HepG2 (cell line): Measurements from ENCODE around the gene SIK2. TPM values are rescaled to one million over a fixed set of nuclear protein-coding genes. Genes with fewer than 3 reads are reported as not detected.

ENCODE experiments used
- ARNTL ChIP-seq: sonication (generic); formaldehyde crosslinking; IDR thresholded peaks from 2 replicates; pipeline ENCODE4 v1.4.0; 2020; ENCODE audit warnings: mild to moderate bottlenecking, missing genetic modification reagents
- MTA3 ChIP-seq: sonication (generic); formaldehyde crosslinking; IDR thresholded peaks from 2 replicates; pipeline ENCODE4 v1.4.0; 2020; ENCODE audit warnings: missing genetic modification reagents
- MTF2 ChIP-seq: sonication (generic); formaldehyde crosslinking; IDR thresholded peaks from 2 replicates; pipeline ENCODE4 v1.5.0; 2020; ENCODE audit warnings: missing genetic modification reagents, borderline replicate concordance
- NR2F6 ChIP-seq, 2 experiments: IDR thresholded peaks; 2 replicates each; pipeline ENCODE4 v1.6.1; 2016; ENCODE audit warnings: antibody characterized with exemption in 1 of 2, mild to moderate bottlenecking in 1 of 2
- ZNF101 ChIP-seq: sonication (generic); formaldehyde crosslinking; IDR thresholded peaks from 2 replicates; pipeline ENCODE4 v1.4.0; 2020; ENCODE audit warnings: mild to moderate bottlenecking, low read depth, missing genetic modification reagents, borderline replicate concordance
- ZNF160 ChIP-seq: sonication (generic); formaldehyde crosslinking; IDR thresholded peaks from 2 replicates; pipeline ENCODE4 v1.8.0; 2022; ENCODE audit warnings: mild to moderate bottlenecking, inconsistent platforms, missing genetic modification reagents
- ZNF256 ChIP-seq: sonication (generic); formaldehyde crosslinking; conservative IDR thresholded peaks from 2 replicates; pipeline ENCODE4 v1.4.0; 2020; ENCODE audit warnings: missing genetic modification reagents
- ZNF367 ChIP-seq: sonication (generic); formaldehyde crosslinking; IDR thresholded peaks from 2 replicates; pipeline ENCODE4 v1.4.0; 2020; ENCODE audit warnings: missing genetic modification reagents, borderline replicate concordance
- ZNF547 ChIP-seq: sonication (generic); formaldehyde crosslinking; IDR thresholded peaks from 2 replicates; pipeline ENCODE4 v1.5.1; 2020; ENCODE audit warnings: mild to moderate bottlenecking, missing genetic modification reagents
- ZSCAN25 ChIP-seq: sonication (generic); formaldehyde crosslinking; IDR thresholded peaks from 2 replicates; pipeline ENCODE4 v1.8.0; 2022; ENCODE audit warnings: mild to moderate bottlenecking, missing genetic modification reagents
- polyA plus RNA-seq, 8 experiments: library from polyadenylated mRNA; depleted of rRNA in 3 of 8; stranded (reverse) in 7 of 8; unstranded in 1 of 8; fragments of >200 nt; fragmentation: Illumina TruSeq in 4 of 8; extraction: Trizol in 4 of 8; gene quantifications; 2 replicates each; pipeline versions ENCODE4 v1.2.1 to v1.2.3, GENCODE V29; 2011 to 2016; ENCODE audit warnings: low read depth in 4 of 8, missing spikeins in 1 of 8, mixed read lengths in 1 of 8; ENCODE audit not compliant: insufficient read depth in 1 of 8
- total RNA-seq, 5 experiments: library from RNA; depleted of rRNA; stranded (reverse); fragments of >200 nt; fragmentation: Illumina TruSeq; extraction: Trizol; gene quantifications; 2 replicates each; pipeline ENCODE4 v1.2.3, GENCODE V29; 2016; ENCODE audit warnings: low read depth in 1 of 5
- TF ChIP-seq, protein P1 (sequence below): sonication (generic); formaldehyde crosslinking; conservative IDR thresholded peaks from 2 replicates; pipeline ENCODE4 v1.8.1; 2023; ENCODE audit warnings: missing genetic modification reagents
- TF ChIP-seq, protein P2 (sequence below): sonication (generic); formaldehyde crosslinking; IDR thresholded peaks from 2 replicates; pipeline ENCODE4 v1.5.0; 2020; ENCODE audit warnings: mild to moderate bottlenecking, missing genetic modification reagents, moderate library complexity
- TF ChIP-seq, protein P3 (sequence below): sonication (generic); formaldehyde crosslinking; IDR thresholded peaks from 2 replicates; pipeline ENCODE4 v1.5.1; 2020; ENCODE audit warnings: mild to moderate bottlenecking, missing genetic modification reagents, moderate library complexity
- TF ChIP-seq, protein P4 (sequence below): fragments of 450-650 bp; IDR thresholded peaks from 2 replicates; pipeline ENCODE4 v1.6.1; 2017
- TF ChIP-seq, protein P5 (sequence below): sonication (generic); formaldehyde crosslinking; IDR thresholded peaks from 2 replicates; pipeline ENCODE4 v1.4.0; 2020; ENCODE audit warnings: missing genetic modification reagents

The SIK2 gene
- total and polyA plus RNA-seq, 2 of the 13 experiments (the other 11 are each of a cell fraction or from before 2014, with no cell fraction given), result 8.1 to 15.4 TPM

DNA sequence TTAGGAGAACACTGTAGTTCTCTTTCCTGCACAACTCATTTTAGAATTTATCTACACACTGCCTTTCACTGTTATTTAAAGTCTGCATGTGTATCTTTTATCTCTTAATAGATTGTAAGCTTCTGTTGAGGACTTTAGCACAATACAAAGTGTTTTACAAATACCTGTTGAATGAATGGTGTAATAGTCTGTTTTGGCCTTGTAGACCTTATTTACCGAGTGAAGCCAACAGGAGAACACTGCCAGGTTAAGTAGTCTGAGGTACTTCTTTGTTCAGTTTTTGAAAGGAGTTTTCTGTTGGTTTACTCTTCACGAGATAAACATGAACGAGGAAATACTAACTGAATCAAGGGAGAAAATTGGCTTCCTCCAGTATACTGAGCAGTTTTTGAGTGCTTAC is 31.0 kb downstream of the SIK2 start (continued):
- TF ChIP-seq, protein P1, sequence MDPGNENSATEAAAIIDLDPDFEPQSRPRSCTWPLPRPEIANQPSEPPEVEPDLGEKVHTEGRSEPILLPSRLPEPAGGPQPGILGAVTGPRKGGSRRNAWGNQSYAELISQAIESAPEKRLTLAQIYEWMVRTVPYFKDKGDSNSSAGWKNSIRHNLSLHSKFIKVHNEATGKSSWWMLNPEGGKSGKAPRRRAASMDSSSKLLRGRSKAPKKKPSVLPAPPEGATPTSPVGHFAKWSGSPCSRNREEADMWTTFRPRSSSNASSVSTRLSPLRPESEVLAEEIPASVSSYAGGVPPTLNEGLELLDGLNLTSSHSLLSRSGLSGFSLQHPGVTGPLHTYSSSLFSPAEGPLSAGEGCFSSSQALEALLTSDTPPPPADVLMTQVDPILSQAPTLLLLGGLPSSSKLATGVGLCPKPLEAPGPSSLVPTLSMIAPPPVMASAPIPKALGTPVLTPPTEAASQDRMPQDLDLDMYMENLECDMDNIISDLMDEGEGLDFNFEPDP (CRISPR knock-in tag), result no peak
- TF ChIP-seq, protein P2, sequence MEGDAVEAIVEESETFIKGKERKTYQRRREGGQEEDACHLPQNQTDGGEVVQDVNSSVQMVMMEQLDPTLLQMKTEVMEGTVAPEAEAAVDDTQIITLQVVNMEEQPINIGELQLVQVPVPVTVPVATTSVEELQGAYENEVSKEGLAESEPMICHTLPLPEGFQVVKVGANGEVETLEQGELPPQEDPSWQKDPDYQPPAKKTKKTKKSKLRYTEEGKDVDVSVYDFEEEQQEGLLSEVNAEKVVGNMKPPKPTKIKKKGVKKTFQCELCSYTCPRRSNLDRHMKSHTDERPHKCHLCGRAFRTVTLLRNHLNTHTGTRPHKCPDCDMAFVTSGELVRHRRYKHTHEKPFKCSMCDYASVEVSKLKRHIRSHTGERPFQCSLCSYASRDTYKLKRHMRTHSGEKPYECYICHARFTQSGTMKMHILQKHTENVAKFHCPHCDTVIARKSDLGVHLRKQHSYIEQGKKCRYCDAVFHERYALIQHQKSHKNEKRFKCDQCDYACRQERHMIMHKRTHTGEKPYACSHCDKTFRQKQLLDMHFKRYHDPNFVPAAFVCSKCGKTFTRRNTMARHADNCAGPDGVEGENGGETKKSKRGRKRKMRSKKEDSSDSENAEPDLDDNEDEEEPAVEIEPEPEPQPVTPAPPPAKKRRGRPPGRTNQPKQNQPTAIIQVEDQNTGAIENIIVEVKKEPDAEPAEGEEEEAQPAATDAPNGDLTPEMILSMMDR, result no peak
- TF ChIP-seq MTA3 (CRISPR knock-in tag) (no peak), ZNF160 (CRISPR knock-in tag) (no peak), ZSCAN25 (no peak), ZNF367 (no peak), MTF2 (CRISPR knock-in tag) (no peak), ZNF256 (CRISPR knock-in tag) (no peak), ZNF101 (CRISPR knock-in tag) (no peak), ZNF547 (CRISPR knock-in tag) (no peak), ARNTL (CRISPR knock-in tag) (no peak), NR2F6 (IDR thresholded peaks at IDR 0.05) (peak; percentile 65), NR2F6 (CRISPR knock-in tag; IDR thresholded peaks at IDR 0.05) (peak; percentile 60; the same call in 1 of the 2 replicates)
- TF ChIP-seq, protein P3, sequence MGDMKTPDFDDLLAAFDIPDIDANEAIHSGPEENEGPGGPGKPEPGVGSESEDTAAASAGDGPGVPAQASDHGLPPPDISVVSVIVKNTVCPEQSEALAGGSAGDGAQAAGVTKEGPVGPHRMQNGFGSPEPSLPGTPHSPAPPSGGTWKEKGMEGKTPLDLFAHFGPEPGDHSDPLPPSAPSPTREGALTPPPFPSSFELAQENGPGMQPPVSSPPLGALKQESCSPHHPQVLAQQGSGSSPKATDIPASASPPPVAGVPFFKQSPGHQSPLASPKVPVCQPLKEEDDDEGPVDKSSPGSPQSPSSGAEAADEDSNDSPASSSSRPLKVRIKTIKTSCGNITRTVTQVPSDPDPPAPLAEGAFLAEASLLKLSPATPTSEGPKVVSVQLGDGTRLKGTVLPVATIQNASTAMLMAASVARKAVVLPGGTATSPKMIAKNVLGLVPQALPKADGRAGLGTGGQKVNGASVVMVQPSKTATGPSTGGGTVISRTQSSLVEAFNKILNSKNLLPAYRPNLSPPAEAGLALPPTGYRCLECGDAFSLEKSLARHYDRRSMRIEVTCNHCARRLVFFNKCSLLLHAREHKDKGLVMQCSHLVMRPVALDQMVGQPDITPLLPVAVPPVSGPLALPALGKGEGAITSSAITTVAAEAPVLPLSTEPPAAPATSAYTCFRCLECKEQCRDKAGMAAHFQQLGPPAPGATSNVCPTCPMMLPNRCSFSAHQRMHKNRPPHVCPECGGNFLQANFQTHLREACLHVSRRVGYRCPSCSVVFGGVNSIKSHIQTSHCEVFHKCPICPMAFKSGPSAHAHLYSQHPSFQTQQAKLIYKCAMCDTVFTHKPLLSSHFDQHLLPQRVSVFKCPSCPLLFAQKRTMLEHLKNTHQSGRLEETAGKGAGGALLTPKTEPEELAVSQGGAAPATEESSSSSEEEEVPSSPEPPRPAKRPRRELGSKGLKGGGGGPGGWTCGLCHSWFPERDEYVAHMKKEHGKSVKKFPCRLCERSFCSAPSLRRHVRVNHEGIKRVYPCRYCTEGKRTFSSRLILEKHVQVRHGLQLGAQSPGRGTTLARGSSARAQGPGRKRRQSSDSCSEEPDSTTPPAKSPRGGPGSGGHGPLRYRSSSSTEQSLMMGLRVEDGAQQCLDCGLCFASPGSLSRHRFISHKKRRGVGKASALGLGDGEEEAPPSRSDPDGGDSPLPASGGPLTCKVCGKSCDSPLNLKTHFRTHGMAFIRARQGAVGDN (CRISPR knock-in tag), result no peak
- TF ChIP-seq, protein P4, sequence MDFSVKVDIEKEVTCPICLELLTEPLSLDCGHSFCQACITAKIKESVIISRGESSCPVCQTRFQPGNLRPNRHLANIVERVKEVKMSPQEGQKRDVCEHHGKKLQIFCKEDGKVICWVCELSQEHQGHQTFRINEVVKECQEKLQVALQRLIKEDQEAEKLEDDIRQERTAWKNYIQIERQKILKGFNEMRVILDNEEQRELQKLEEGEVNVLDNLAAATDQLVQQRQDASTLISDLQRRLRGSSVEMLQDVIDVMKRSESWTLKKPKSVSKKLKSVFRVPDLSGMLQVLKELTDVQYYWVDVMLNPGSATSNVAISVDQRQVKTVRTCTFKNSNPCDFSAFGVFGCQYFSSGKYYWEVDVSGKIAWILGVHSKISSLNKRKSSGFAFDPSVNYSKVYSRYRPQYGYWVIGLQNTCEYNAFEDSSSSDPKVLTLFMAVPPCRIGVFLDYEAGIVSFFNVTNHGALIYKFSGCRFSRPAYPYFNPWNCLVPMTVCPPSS, result no peak
- TF ChIP-seq, protein P5, sequence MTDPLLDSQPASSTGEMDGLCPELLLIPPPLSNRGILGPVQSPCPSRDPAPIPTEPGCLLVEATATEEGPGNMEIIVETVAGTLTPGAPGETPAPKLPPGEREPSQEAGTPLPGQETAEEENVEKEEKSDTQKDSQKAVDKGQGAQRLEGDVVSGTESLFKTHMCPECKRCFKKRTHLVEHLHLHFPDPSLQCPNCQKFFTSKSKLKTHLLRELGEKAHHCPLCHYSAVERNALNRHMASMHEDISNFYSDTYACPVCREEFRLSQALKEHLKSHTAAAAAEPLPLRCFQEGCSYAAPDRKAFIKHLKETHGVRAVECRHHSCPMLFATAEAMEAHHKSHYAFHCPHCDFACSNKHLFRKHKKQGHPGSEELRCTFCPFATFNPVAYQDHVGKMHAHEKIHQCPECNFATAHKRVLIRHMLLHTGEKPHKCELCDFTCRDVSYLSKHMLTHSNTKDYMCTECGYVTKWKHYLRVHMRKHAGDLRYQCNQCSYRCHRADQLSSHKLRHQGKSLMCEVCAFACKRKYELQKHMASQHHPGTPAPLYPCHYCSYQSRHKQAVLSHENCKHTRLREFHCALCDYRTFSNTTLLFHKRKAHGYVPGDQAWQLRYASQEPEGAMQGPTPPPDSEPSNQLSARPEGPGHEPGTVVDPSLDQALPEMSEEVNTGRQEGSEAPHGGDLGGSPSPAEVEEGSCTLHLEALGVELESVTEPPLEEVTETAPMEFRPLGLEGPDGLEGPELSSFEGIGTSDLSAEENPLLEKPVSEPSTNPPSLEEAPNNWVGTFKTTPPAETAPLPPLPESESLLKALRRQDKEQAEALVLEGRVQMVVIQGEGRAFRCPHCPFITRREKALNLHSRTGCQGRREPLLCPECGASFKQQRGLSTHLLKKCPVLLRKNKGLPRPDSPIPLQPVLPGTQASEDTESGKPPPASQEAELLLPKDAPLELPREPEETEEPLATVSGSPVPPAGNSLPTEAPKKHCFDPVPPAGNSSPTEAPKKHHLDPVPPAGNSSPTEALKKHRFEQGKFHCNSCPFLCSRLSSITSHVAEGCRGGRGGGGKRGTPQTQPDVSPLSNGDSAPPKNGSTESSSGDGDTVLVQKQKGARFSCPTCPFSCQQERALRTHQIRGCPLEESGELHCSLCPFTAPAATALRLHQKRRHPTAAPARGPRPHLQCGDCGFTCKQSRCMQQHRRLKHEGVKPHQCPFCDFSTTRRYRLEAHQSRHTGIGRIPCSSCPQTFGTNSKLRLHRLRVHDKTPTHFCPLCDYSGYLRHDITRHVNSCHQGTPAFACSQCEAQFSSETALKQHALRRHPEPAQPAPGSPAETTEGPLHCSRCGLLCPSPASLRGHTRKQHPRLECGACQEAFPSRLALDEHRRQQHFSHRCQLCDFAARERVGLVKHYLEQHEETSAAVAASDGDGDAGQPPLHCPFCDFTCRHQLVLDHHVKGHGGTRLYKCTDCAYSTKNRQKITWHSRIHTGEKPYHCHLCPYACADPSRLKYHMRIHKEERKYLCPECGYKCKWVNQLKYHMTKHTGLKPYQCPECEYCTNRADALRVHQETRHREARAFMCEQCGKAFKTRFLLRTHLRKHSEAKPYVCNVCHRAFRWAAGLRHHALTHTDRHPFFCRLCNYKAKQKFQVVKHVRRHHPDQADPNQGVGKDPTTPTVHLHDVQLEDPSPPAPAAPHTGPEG (CRISPR knock-in tag), result no peak
